Measurements from ENCODE around the gene TXNL4B. TPM values are rescaled to one million over a fixed set of nuclear protein-coding genes. Genes with fewer than 3 reads are reported as not detected.

Gene TXNL4B
- total RNA-seq, 1 donor from 2014 or later = 12.8 TPM

DNA sequence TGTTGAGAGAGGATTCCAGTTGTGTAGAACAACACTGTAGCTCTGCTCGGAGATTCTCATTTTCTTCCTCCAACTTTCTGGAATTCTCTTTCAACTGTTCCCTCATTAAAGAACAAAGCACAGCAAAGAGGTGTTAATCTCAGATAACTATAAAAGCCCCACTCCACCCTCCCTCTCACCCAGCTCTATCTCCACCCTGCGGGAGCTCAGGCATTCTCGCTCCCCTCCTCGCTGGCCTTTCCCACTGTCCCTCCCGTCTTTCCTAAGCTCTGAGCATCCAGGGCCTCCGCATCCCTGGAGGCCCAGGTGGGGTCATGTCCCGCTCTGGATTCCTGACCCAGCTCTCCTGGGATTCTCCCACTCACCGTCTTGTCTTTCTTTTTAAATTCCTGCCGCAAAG lies 35.3 kb upstream of the TXNL4B start:
- Mint-ChIP-seq H3K36me3 (ENCODE audit: low read depth, unreplicated experiment) (peaks cover 3% of the 10 kb centered on the region), H3K27ac (ENCODE audit: unreplicated experiment) (no peak overlapping the region), H3K9me3 (ENCODE audit: unreplicated experiment) (no peaks in the 10 kb centered on the region), H3K4me1 (ENCODE audit: low read depth, unreplicated experiment) (peaks cover 11% of the 10 kb centered on the region), H3K27me3 (ENCODE audit: low read depth, unreplicated experiment) (peaks cover 16% of the 10 kb centered on the region), H3K4me3 (ENCODE audit: unreplicated experiment) (no peak overlapping the region)
- no peaks in the 10 kb centered on the region for H3K9me3 ChIP-seq (ENCODE audit: insufficient read depth, low read depth, low read length)
- no peak overlapping the region for H3K9ac ChIP-seq (ENCODE audit: low read length)
- no peak overlapping the region for H3K4me3 ChIP-seq (ENCODE audit: insufficient read depth, low read depth, low read length)
- no peak overlapping the region for H3K4me2 ChIP-seq (ENCODE audit: low read length)
- TF ChIP-seq EZH2 (IDR thresholded peaks at IDR 0.05; ENCODE audit: insufficient read depth, low read length) = no peak
- TF ChIP-seq, protein P1, sequence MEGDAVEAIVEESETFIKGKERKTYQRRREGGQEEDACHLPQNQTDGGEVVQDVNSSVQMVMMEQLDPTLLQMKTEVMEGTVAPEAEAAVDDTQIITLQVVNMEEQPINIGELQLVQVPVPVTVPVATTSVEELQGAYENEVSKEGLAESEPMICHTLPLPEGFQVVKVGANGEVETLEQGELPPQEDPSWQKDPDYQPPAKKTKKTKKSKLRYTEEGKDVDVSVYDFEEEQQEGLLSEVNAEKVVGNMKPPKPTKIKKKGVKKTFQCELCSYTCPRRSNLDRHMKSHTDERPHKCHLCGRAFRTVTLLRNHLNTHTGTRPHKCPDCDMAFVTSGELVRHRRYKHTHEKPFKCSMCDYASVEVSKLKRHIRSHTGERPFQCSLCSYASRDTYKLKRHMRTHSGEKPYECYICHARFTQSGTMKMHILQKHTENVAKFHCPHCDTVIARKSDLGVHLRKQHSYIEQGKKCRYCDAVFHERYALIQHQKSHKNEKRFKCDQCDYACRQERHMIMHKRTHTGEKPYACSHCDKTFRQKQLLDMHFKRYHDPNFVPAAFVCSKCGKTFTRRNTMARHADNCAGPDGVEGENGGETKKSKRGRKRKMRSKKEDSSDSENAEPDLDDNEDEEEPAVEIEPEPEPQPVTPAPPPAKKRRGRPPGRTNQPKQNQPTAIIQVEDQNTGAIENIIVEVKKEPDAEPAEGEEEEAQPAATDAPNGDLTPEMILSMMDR (IDR thresholded peaks at IDR 0.05; ENCODE audit: insufficient read depth, low read depth, low read length) = no peak
- no peaks in the 10 kb centered on the region for H3K27me3 ChIP-seq (ENCODE audit: insufficient read depth, low read length)
- H3K27ac ChIP-seq (ENCODE audit: low read depth, low read length) = no peak overlapping the region
- FAIRE-seq (no peak), DNase-seq (ENCODE audit: low read depth) (no peak)
- no peaks in the 10 kb centered on the region for H4K20me1 ChIP-seq (ENCODE audit: insufficient read depth, low read length)
- no peaks in the 10 kb centered on the region for H3K4me1 ChIP-seq (ENCODE audit: insufficient read depth, low read length)
- H3K79me2 ChIP-seq (ENCODE audit: insufficient read depth, low read length) = no peaks in the 10 kb centered on the region
- no peak overlapping the region for H2AFZ ChIP-seq (ENCODE audit: low read depth, low read length)
- no peaks in the 10 kb centered on the region for H3K36me3 ChIP-seq (ENCODE audit: insufficient read depth, low read length)

DNA sequence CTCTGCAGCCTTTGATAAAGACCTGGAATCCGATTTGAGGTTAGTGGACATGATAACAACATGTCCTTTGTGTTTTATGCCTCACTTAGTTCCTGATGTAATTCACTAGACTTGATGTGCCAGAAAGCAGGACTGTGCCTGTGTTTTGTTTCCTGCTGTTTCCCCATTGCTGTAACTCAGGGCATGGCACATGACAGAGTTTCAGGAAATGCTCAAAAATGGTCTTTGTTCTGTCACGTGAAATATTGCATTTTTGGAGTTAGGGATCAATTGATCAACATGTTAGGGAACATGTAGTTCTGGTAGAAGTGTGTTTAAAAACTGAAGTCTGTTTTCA lies 33.0 kb upstream of the TXNL4B start:
- H3K27ac ChIP-seq (ENCODE audit: low read depth, low read length) = no peak overlapping the region
- H3K4me3 Mint-ChIP-seq (ENCODE audit: unreplicated experiment) = no peak overlapping the region
- no peak overlapping the region for H2AFZ ChIP-seq (ENCODE audit: low read depth, low read length)
- H3K36me3 Mint-ChIP-seq (ENCODE audit: low read depth, unreplicated experiment) = peaks cover 3% of the 10 kb centered on the region
- no peak overlapping the region for H3K9ac ChIP-seq (ENCODE audit: low read length)
- no peak overlapping the region for H3K4me2 ChIP-seq (ENCODE audit: low read length)
- no peak overlapping the region for H3K4me3 ChIP-seq (ENCODE audit: insufficient read depth, low read depth, low read length)
- peaks cover 10% of the 10 kb centered on the region for H3K27me3 Mint-ChIP-seq (ENCODE audit: low read depth, unreplicated experiment)
- no peaks in the 10 kb centered on the region for H4K20me1 ChIP-seq (ENCODE audit: insufficient read depth, low read length)
- no peaks in the 10 kb centered on the region for H3K79me2 ChIP-seq (ENCODE audit: insufficient read depth, low read length)
- FAIRE-seq (no peak), DNase-seq (ENCODE audit: low read depth) (no peak)
- TF ChIP-seq, protein P1 (IDR thresholded peaks at IDR 0.05; ENCODE audit: insufficient read depth, low read depth, low read length) = no peak
- no peak for TF ChIP-seq EZH2 (IDR thresholded peaks at IDR 0.05; ENCODE audit: insufficient read depth, low read length)
- H3K36me3 ChIP-seq (ENCODE audit: insufficient read depth, low read length) = no peaks in the 10 kb centered on the region
- H3K4me1 Mint-ChIP-seq (ENCODE audit: low read depth, unreplicated experiment) = peaks cover 10% of the 10 kb centered on the region
- no peaks in the 10 kb centered on the region for H3K27me3 ChIP-seq (ENCODE audit: insufficient read depth, low read length)
- no peaks in the 10 kb centered on the region for H3K9me3 Mint-ChIP-seq (ENCODE audit: unreplicated experiment)
- H3K4me1 ChIP-seq (ENCODE audit: insufficient read depth, low read length) = no peaks in the 10 kb centered on the region
- H3K27ac Mint-ChIP-seq (ENCODE audit: unreplicated experiment) = no peak overlapping the region
- no peaks in the 10 kb centered on the region for H3K9me3 ChIP-seq (ENCODE audit: insufficient read depth, low read depth, low read length)

DNA sequence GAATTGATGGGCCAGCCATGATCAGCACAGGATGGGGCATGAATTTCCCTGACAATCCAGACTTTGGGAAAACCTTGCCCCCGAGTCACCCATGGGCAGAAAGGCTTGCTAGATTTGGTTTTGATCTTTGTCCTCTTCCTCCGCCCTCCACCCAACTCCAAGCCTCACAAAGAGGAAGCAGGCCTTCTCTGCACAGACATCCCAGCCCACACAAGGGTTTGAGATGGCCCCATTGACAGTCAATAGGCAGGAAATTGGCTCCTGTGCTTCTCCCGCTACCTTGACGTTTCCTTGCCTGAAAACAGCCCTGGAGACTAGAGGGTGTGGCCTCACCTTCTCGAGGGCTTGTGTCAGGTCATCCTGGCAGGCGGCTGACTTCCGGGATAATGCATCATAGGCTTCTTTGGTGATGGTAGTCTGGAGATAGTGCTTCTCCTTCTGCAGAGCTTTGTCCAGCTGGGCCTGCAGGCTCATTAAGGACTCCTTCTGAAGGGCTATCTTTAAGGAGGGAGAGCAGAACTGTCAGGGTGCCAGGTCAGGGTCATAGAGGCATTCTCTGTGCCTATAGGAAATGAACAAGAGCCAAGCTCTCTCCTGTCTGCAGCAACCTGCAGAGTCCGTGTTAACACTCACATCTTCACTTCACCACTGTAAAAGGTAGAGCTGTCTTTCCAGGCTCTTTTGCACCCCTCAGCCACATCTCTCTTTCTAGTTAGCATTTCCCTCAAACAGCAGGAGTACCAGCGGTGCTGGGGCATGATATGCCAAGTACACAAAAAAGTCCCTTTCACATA lies 32.4 kb upstream of the TXNL4B start:
- peak overlapping the region; percentile 6 for H2AFZ ChIP-seq (ENCODE audit: low read depth, low read length)
- no peaks in the 10 kb centered on the region for H3K9me3 ChIP-seq (ENCODE audit: insufficient read depth, low read depth, low read length)
- H3K4me1 ChIP-seq (ENCODE audit: insufficient read depth, low read length) = no peaks in the 10 kb centered on the region
- no peak overlapping the region for H3K4me3 ChIP-seq (ENCODE audit: insufficient read depth, low read depth, low read length)
- FAIRE-seq (no peak), DNase-seq (ENCODE audit: low read depth) (no peak)
- no peaks in the 10 kb centered on the region for H3K9me3 Mint-ChIP-seq (ENCODE audit: unreplicated experiment)
- H3K36me3 ChIP-seq (ENCODE audit: insufficient read depth, low read length) = no peaks in the 10 kb centered on the region
- no peak overlapping the region for H3K9ac ChIP-seq (ENCODE audit: low read length)
- no peak overlapping the region for H3K27ac Mint-ChIP-seq (ENCODE audit: unreplicated experiment)
- H3K4me3 Mint-ChIP-seq (ENCODE audit: unreplicated experiment) = no peak overlapping the region
- H4K20me1 ChIP-seq (ENCODE audit: insufficient read depth, low read length) = no peaks in the 10 kb centered on the region
- no peaks in the 10 kb centered on the region for H3K27me3 ChIP-seq (ENCODE audit: insufficient read depth, low read length)
- peaks cover 4% of the 10 kb centered on the region for H3K4me1 Mint-ChIP-seq (ENCODE audit: low read depth, unreplicated experiment)
- H3K27me3 Mint-ChIP-seq (ENCODE audit: low read depth, unreplicated experiment) = peaks cover 8% of the 10 kb centered on the region
- no peak overlapping the region for H3K4me2 ChIP-seq (ENCODE audit: low read length)
- no peaks in the 10 kb centered on the region for H3K79me2 ChIP-seq (ENCODE audit: insufficient read depth, low read length)
- TF ChIP-seq, protein P1 (IDR thresholded peaks at IDR 0.05; ENCODE audit: insufficient read depth, low read depth, low read length) = no peak
- TF ChIP-seq EZH2 (IDR thresholded peaks at IDR 0.05; ENCODE audit: insufficient read depth, low read length) = no peak
- no peak overlapping the region for H3K27ac ChIP-seq (ENCODE audit: low read depth, low read length)
- peaks cover 1% of the 10 kb centered on the region for H3K36me3 Mint-ChIP-seq (ENCODE audit: low read depth, unreplicated experiment)
